K562 (cell line): Measurements from ENCODE around the gene POLR3G. TPM values are rescaled to one million over a fixed set of nuclear protein-coding genes. Genes with fewer than 3 reads are reported as not detected.

Experiments
- COPS2 ChIP-seq: fragments of 450-650 bp; conservative IDR thresholded peaks from 2 replicates; pipeline ENCODE4 v1.6.1; 2016; ENCODE audit warnings: mild to moderate bottlenecking, moderate library complexity
- E2F4 ChIP-seq: sonication (generic); formaldehyde crosslinking; IDR thresholded peaks from 2 replicates; pipeline ENCODE4 v1.8.0; 2022; ENCODE audit warnings: mild to moderate bottlenecking, low read depth, missing genetic modification reagents
- ELK1 ChIP-seq: sonication (generic); formaldehyde crosslinking; IDR thresholded peaks from 2 replicates; pipeline ENCODE4 v1.8.1; 2022; ENCODE audit warnings: missing genetic modification reagents
- FOXJ2 ChIP-seq: fragments of 200-800 bp; sonication (Bioruptor generic); IDR thresholded peaks from 2 replicates; pipeline ENCODE4 v1.6.1; 2016; ENCODE audit warnings: missing genetic modification characterization, missing compliant biosample characterization
- FOXJ3 ChIP-seq: sonication (generic); formaldehyde crosslinking; IDR thresholded peaks from 2 replicates; pipeline ENCODE4 v1.4.0; 2020; ENCODE audit warnings: mild to moderate bottlenecking, missing genetic modification reagents
- MTA1 ChIP-seq: fragments of 450-650 bp; IDR thresholded peaks from 2 replicates; pipeline ENCODE4 v1.6.1; 2017; ENCODE audit warnings: borderline replicate concordance
- MXI1 ChIP-seq: IDR thresholded peaks from 2 replicates; pipeline ENCODE4 v1.6.1; 2011; ENCODE audit warnings: low read depth, mild to moderate bottlenecking, improper control_type of control experiment, low read length
- NCOA1 ChIP-seq: fragments of 450-650 bp; IDR thresholded peaks from 2 replicates; pipeline ENCODE4 v1.6.1; 2016; ENCODE audit warnings: low read depth
- NKRF ChIP-seq: fragments of 450-650 bp; IDR thresholded peaks from 2 replicates; pipeline ENCODE4 v1.6.1; 2016; ENCODE audit warnings: borderline replicate concordance
- PML ChIP-seq: IDR thresholded peaks from 2 replicates; pipeline ENCODE4 v1.6.1; 2012; ENCODE audit warnings: low read length, inconsistent platforms
- POLR2H ChIP-seq: IDR thresholded peaks from 2 replicates; pipeline ENCODE4 v1.6.1; 2016; ENCODE audit warnings: missing genetic modification characterization, low read depth, mild to moderate bottlenecking, control low read depth, missing compliant biosample characterization, moderate library complexity
- RBM14 ChIP-seq: fragments of 200-400 bp; formaldehyde crosslinking; IDR thresholded peaks from 2 replicates; pipeline ENCODE4 v1.6.1; 2018; ENCODE audit warnings: low read depth, mild to moderate bottlenecking, low read length, moderate library complexity, borderline replicate concordance; ENCODE audit not compliant: insufficient read depth
- RBM17 ChIP-seq: fragments of 200-400 bp; formaldehyde crosslinking; IDR thresholded peaks from 2 replicates; pipeline ENCODE4 v1.6.1; 2017; ENCODE audit warnings: low read depth, mild to moderate bottlenecking, low read length, borderline replicate concordance
- RUNX1 ChIP-seq: sonication (generic); IDR thresholded peaks from 2 replicates; pipeline ENCODE4 v1.6.1; 2016; ENCODE audit warnings: antibody characterized with exemption, low read depth
- TAF9B ChIP-seq: fragments of 450-650 bp; IDR thresholded peaks from 2 replicates; pipeline ENCODE4 v1.6.1; 2018; ENCODE audit warnings: mild to moderate bottlenecking; ENCODE audit not compliant: partially characterized antibody
- TEAD2 ChIP-seq: fragments of 450-650 bp; IDR thresholded peaks from 2 replicates; pipeline ENCODE4 v1.6.1; 2016; ENCODE audit warnings: missing genetic modification characterization, control low read depth, missing compliant biosample characterization
- ZNF143 ChIP-seq: sonication (generic); formaldehyde crosslinking; IDR thresholded peaks from 2 replicates; pipeline ENCODE4 v1.9.0; 2022; ENCODE audit warnings: mild to moderate bottlenecking, missing genetic modification reagents
- ZNF280B ChIP-seq: fragments of 250-450 bp; sonication (Bioruptor Pico); IDR thresholded peaks from 2 replicates; pipeline ENCODE4 v1.5.1; 2021; ENCODE audit warnings: mild to moderate bottlenecking
- ZNF398 ChIP-seq: fragments of 250-450 bp; sonication (Bioruptor Pico); IDR thresholded peaks from 2 replicates; pipeline ENCODE4 v1.8.0; 2021; ENCODE audit warnings: moderate library complexity, mild to moderate bottlenecking, inconsistent platforms
- ZNF589 ChIP-seq: fragments of 200-800 bp; sonication (Bioruptor generic); IDR thresholded peaks from 2 replicates; pipeline ENCODE4 v1.6.1; 2016; ENCODE audit warnings: low read depth, missing genetic modification characterization, missing compliant biosample characterization
- polyA plus RNA-seq, 8 experiments: library from polyadenylated mRNA; depleted of rRNA in 4 of 8; stranded (reverse) in 5 of 8; unstranded in 3 of 8; fragments of >200 nt; fragmentation: Nextera tagmentation in 2 of 8; fragmentation: Illumina TruSeq in 1 of 8; extraction: Ambion mirVana in 2 of 8; extraction: Trizol in 1 of 8; gene quantifications; 2 replicates each; pipeline versions ENCODE4 v1.2.1 to v1.2.3, GENCODE V29; 2011 to 2014; ENCODE audit warnings: inconsistent platforms in 1 of 8, missing spikeins in 1 of 8
- total RNA-seq, 7 experiments: library from RNA; depleted of rRNA in 6 of 7; stranded (reverse); fragments of >200 nt in 6 of 7; fragmentation: Illumina TruSeq in 2 of 7; extraction: Trizol in 2 of 7; gene quantifications; 2 replicates each; pipeline versions ENCODE4 v1.2.1 to v1.2.3, GENCODE V29; 2011 to 2021; ENCODE audit warnings: low replicate concordance in 1 of 7

The POLR3G gene
- total and polyA plus RNA-seq, 9 of the 15 experiments (the other 6 are each of a cell fraction or from before 2014, with no cell fraction given) = 39.0 to 111 (median 59.0) TPM

- TF ChIP-seq ZNF143 (CRISPR knock-in tag) (no peak; the same call in none of the 2 replicates), E2F4 (0 out of 2 replicates have a peak, but pooled peaks have one; percentile 26), NCOA1 (no peak), TAF9B (no peak), ZNF589 (peak; percentile 58; the same call in 1 of the 2 replicates), FOXJ2 (tag) (no peak), ELK1 (CRISPR knock-in tag) (no peak), POLR2H (tag) (no peak), FOXJ3 (CRISPR knock-in tag) (no peak), PML (no peak), ZNF280B (no peak), RUNX1 (no peak), RBM14 (0 out of 2 replicates have a peak, but pooled peaks have one; percentile 32), RBM17 (no peak), TEAD2 (tag) (no peak), ZNF398 (CRISPR knock-in tag) (no peak), MXI1 (0 out of 2 replicates have a peak, but pooled peaks have one; percentile 4), MTA1 (no peak), COPS2 (no peak), NKRF (no peak)
Observed at GRCh38 chr5:90473396-90474234, 1.0 kb upstream of the POLR3G start (continued).
